K562 (cell line): ENCODE measurements around the gene RSF1. TPM values are rescaled to one million over a fixed set of nuclear protein-coding genes. Genes with fewer than 3 reads are reported as not detected.

Experiments used
- DACH1 ChIP-seq: fragments of 450-650 bp; IDR thresholded peaks from 2 replicates; pipeline ENCODE4 v1.6.1; 2018; ENCODE audit not compliant: partially characterized antibody
- ETV1 ChIP-seq: fragments of 450-650 bp; conservative IDR thresholded peaks from 2 replicates; pipeline ENCODE4 v1.6.1; 2016; ENCODE audit warnings: missing genetic modification characterization, control low read depth, low read depth, missing compliant biosample characterization
- ETV6 ChIP-seq, 3 experiments: fragments of 150-350 bp in 1 of 3; sonication (generic) in 1 of 3; formaldehyde crosslinking in 1 of 3; IDR thresholded peaks; 2 replicates each; pipeline versions ENCODE4 v1.6.1 to v1.8.0; 2014 to 2022; ENCODE audit warnings: borderline replicate concordance in 2 of 3, low read depth in 2 of 3, antibody characterized with exemption in 1 of 3, low read length in 1 of 3, mild to moderate bottlenecking in 1 of 3, missing genetic modification reagents in 1 of 3
- HIVEP1 ChIP-seq: fragments of 250-450 bp; sonication (Bioruptor Pico); IDR thresholded peaks from 2 replicates; pipeline ENCODE4 v1.4.0; 2020; ENCODE audit warnings: mild to moderate bottlenecking
- MGA ChIP-seq: fragments of 450-650 bp; IDR thresholded peaks from 2 replicates; pipeline ENCODE4 v1.6.1; 2016; ENCODE audit warnings: mild to moderate bottlenecking, moderate library complexity
- NFYB ChIP-seq: IDR thresholded peaks from 2 replicates; pipeline ENCODE4 v1.6.1; 2011; ENCODE audit warnings: mild to moderate bottlenecking, moderate library complexity; ENCODE audit not compliant: insufficient read length; ENCODE audit errors: extremely low read depth
- polyA plus RNA-seq, 8 experiments: library from polyadenylated mRNA; depleted of rRNA in 4 of 8; stranded (reverse) in 5 of 8; unstranded in 3 of 8; fragments of >200 nt; fragmentation: Nextera tagmentation in 2 of 8; fragmentation: Illumina TruSeq in 1 of 8; extraction: Ambion mirVana in 2 of 8; extraction: Trizol in 1 of 8; gene quantifications; 2 replicates each; pipeline versions ENCODE4 v1.2.1 to v1.2.3, GENCODE V29; 2011 to 2014; ENCODE audit warnings: inconsistent platforms in 1 of 8, missing spikeins in 1 of 8
- total RNA-seq, 7 experiments: library from RNA; depleted of rRNA in 6 of 7; stranded (reverse); fragments of >200 nt in 6 of 7; fragmentation: Illumina TruSeq in 2 of 7; extraction: Trizol in 2 of 7; gene quantifications; 2 replicates each; pipeline versions ENCODE4 v1.2.1 to v1.2.3, GENCODE V29; 2011 to 2021; ENCODE audit warnings: low replicate concordance in 1 of 7

RSF1 gene
- total and polyA plus RNA-seq, 9 of the 15 experiments (the other 6 are each of a cell fraction or from before 2014, with no cell fraction given), result 9.7 to 63.6 (median 42.8) TPM

- TF ChIP-seq ETV6 (IDR thresholded peaks at IDR 0.05; ENCODE audit: borderline replicate concordance in 1 of 2, low read depth in 2 of 2, low read length in 1 of 2) (no peak), ETV6 (CRISPR knock-in tag; IDR thresholded peaks at IDR 0.05; ENCODE audit: borderline replicate concordance) (no peak), NFYB (no peak), HIVEP1 (CRISPR knock-in tag) (no peak), DACH1 (no peak), MGA (no peak), ETV1 (tag) (no peak)
- TF ChIP-seq, all 486 proteins: peak for 0
Measured at GRCh38 chr11:77699425-77699824, 121.1 kb downstream of the RSF1 start (continued).
